Stimulated activated CD8-positive, alpha-beta memory T cell treated with anti-CD3 and anti-CD28 coated beads, Interleukin-12 subunit alpha, Interleukin-12 subunit beta, amount 100 ng/mL, for 24 hours (primary cell): ENCODE data around the gene TTC8.
"Not testable (repeated sequence)": the region's sequence is repeated elsewhere in the genome, so short reads cannot be mapped to it uniquely, and the experiment has no call there.

Experiments used
- DNase-seq: peaks from one replicate; pipeline ENCODE4 v3.0.0-alpha.2; 2020; ENCODE audit errors: extremely low read depth

Gene TTC8

DNA sequence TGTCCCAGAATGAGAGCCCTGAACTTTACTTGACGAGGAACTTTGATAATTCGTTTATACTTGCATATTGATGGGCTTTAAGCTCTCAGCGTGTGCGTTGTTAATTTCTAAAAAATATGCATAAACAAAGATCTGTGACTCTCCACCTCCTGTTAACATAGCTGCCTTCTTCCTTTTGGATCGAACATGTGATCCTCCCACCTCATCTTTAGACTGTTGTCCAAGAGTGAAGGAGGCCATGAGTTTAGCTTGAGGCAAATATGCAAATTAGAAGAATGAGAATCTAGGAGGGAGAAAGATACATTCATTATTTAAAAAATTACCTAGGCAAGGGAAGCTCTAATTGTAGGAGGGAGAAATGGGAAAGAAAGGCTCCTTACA is 617 bp downstream of the TTC8 start:
- no peak for DNase-seq

DNA sequence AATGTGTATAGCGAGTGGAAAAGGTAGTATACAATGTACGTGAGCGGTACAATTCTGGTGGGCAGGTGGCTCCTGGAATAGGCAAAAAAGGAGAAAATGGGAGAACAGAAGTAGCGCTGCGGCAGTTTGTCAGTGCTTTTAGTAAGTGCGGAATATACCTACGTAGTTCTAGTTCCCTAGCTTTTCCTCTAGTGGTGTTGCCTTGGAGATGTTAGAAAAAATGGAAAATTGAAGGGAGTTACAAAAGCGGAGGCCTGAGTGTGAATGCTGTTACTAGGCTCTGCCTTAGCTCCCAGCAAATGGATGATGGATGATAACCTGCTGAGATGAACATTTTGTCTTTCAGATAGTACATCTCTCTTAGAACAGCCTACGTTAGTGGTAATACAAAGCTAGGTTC is 1.1 kb downstream of the TTC8 start:
- no peak for DNase-seq

DNA sequence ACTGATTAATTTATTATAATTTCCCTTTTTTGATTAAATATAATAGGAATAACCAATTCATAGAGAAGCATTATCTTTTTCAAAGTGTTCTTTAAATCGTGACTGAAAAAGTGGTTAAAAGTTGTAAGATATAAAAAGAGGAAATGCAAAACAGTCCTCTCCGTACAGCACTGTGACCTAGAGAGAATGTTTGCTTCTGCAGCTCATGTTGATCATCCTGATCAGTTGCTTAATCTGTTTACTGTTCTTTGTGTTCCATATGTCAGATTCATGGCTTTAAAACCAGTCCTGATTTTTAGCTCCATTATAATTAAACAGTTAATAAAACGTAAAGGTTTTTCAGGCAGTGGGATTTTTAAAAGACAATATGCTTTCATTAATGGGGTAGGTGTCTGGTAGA is 4.7 kb downstream of the TTC8 start:
- no peak for DNase-seq

GRCh38 chr14:88829685-88830302 is 5.3 kb downstream of the TTC8 start:
- no peak for DNase-seq

- no peak for DNase-seq
Measured at GRCh38 chr14:88831284-88831683, 6.8 kb downstream of the TTC8 start.

DNA sequence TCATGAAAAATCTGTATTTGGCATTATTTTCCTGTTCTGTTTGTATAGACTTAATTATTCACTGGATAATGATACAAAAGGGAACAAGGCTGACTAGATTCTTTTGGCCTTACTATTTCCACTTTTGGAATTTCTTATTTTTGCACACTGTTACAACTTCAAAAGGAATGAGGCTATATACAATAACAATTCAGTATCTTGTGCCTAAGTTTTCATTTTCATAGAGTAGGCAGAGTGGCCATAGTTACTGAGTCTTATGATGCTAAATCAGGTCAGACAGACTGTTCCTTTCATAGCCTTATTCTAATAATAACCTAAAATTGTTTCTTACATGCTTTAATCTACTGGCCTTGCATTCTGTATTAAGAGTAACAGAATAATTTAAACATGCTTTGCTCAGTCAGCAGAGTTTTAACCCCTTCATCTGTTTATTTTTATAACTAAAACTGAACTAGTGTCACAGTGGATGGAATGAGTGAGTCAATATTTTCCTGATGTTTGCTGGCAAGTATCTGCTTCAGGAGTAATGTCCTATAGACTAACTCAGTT is 10.5 kb downstream of the TTC8 start:
- DNase-seq: no peak

GRCh38 chr14:88835661-88836060 is 11.2 kb downstream of the TTC8 start:
- no peak for DNase-seq

GRCh38 chr14:88837495-88837894 is 13.0 kb downstream of the TTC8 start:
- no peak for DNase-seq

- no peak for DNase-seq
Measured at GRCh38 chr14:88838015-88838414, 13.6 kb downstream of the TTC8 start.

DNA sequence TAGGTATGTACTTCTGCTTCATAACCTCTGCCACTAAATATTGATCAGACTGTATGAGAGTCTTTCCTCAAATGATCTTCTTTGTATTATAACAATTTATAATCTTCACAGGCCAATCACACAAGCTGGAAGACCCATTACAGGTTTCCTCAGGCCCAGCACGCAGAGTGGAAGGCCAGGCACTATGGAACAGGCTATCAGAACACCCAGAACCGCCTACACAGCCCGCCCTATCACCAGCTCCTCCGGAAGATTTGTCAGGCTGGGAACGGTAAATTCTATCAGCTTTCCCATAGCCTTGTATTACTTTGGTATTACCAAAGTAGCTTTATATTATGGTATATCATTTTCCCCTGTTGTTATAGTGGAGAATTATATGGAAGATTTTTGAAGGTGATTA is 16.5 kb downstream of the TTC8 start:
- no peak for DNase-seq

- DNase-seq: no peak
Measured at GRCh38 chr14:88841741-88842140, 17.3 kb downstream of the TTC8 start.

DNA sequence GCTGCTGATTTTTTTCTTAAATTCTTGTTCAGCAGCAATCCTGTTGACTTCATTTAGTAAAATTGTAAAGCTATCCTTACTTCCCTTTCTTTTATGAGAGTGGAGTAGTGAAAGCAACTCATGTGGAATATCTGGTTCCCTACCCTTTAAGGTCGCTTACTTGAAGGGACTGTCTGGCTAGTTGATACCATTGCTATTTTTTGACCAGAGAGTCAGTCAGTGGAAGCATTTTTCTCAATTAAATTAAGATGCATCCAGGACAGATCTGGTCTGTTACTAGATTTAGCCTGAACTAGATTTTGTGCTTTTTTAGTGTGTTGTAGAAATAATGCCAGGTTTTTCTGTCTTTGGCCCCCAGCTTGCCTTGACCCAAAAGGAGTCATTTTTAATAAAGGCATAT is 18.0 kb downstream of the TTC8 start:
- DNase-seq: no peak

- no peak for DNase-seq
Measured at GRCh38 chr14:88844980-88845491, 20.6 kb downstream of the TTC8 start.

DNA sequence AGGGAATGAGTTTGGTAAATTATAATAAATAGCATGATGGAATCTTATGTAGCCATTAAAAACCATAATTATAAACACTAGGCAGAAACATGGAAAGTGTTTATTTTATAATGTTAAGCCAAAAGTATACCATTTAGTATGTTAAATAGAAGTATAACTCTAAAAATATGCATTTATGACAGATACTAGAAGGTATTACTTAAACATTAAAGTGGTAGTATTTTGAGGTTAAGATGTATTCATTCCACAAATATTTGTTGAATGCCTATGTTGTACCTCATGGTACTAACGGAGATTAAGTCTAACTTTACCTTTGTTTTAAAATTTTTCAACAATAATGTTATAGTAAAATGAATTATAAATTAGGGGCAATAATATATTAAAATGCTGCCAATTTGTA is 24.1 kb downstream of the TTC8 start:
- no peak for DNase-seq

DNA sequence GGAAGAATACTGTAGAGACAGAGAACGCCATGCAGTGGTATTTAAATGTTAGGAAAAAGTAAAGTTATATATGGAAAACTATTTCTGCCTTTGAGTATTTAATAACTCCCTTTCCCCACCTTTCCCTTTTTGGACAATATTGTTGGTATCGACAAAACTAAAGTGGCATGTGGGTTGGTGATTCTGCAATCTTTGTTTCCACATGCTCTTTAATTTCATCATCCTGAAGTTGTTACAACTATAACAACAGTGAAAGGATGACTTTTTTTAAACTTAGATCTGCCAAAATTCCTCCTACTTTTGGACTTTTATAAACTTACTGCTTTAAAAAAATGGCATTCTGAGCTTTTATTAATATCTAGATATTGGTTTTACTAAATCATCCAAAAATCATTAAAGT is 25.3 kb downstream of the TTC8 start:
- DNase-seq: no peak

DNA sequence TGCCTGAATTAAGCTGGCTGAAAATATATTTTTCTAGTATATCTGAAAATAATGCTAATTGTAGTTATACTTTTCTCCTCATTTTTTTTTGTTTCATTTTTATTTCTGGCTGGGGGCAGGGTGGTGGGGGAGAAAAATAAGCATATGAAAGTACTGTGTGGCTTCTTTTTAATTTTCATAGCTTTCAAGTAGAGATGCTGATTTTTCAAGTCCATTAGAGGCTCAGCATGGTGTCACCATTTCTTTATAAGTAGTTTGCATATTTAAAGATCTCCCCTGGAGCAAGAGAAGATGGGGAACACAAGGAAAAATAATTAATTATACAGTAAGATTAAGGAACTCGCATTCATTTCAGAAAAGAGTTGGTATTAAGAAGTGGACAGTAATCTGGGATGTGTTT is 27.1 kb downstream of the TTC8 start:
- no peak for DNase-seq

GRCh38 chr14:88852632-88853031 is 28.2 kb downstream of the TTC8 start:
- DNase-seq: no peak

DNA sequence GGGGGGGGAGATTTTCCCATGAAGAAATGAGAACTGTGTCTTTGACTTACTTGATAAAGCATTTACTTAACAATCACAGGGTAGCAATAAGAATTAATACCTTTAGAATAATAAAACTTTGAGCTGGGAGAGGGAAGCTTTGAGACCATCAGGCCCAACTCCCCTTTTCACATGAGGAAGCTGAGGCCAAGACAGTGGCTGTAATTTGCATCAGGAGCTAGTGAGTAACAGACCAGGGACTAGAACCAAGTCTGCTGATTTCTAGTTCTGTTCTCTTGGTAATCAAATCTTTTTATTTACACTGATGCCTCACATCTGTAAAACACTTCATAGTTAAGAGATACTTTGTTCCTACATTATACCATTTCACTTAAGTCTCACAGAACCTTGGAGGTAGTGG is 28.7 kb downstream of the TTC8 start:
- no peak for DNase-seq

GRCh38 chr14:88856786-88857366 is 32.4 kb downstream of the TTC8 start:
- no peak for DNase-seq

DNA sequence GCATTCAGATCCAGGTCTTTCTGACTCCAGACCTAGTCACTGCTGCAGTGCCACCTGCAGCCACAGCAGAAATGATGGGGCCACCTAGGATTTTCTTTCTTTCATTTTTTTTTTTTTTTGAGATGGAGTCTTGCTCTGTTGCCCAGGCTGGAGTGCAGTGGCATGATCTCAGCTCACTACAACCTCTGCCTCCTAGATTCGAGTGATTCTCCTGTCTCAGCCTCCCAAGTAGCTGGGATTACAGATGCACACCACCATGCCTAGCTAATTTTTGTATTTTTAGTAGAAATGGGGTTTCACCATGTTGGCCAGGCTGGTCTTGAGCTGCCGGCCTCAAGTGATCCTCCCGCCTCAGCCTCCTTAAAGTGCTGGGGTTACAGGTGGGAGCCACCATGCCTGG is 33.4 kb downstream of the TTC8 start:
- not testable (repeated sequence) for DNase-seq

DNA sequence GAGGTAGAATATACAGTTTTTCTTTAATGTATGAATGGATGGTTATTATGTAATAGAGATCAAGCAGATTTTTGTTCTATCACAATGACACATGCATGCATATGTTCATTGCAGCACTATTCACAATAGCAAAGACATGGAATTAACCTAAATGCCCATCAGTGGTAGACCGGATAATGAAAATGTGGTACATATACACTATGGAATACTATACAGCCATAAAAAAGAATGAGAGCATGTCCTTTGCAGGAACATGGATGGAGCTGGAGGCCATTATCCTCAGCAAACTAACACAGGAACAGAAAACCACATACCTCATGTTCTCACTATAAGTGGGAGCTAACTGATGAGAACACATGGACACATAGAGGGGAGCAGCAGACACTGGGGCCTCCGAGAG is 34.7 kb downstream of the TTC8 start:
- not testable (repeated sequence) for DNase-seq

GRCh38 chr14:88863167-88863566 is 38.7 kb downstream of the TTC8 start:
- no peak for DNase-seq

- DNase-seq: no peak
Measured at GRCh38 chr14:88864198-88864597, 39.7 kb downstream of the TTC8 start.

DNA sequence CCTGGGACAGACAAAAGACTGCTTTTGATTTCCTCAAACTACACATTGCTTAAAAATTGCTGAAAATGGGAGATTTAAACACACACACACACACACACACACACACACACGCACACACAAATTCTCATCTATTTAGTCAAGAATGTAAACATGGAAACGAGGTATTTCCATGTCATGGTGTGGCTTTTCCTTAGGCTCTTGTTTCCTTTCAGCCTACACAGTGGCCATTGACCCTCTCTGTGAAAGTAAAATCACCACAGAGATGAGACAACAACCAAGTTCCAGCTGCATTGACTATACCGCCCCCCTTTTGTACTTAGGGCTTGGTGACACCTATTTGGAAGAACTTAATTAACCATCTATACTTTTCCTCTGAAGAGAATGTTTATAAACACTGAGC is 41.9 kb downstream of the TTC8 start:
- DNase-seq: no peak
